ENCODE measurements around the gene WNT7B. TPM values are rescaled to one million over a fixed set of nuclear protein-coding genes. Genes with fewer than 3 reads are reported as not detected.

Gene WNT7B
- total and polyA plus RNA-seq, 3 donors from 2014 or later = 0.65 to 1.9 (median 1.3) TPM

DNA sequence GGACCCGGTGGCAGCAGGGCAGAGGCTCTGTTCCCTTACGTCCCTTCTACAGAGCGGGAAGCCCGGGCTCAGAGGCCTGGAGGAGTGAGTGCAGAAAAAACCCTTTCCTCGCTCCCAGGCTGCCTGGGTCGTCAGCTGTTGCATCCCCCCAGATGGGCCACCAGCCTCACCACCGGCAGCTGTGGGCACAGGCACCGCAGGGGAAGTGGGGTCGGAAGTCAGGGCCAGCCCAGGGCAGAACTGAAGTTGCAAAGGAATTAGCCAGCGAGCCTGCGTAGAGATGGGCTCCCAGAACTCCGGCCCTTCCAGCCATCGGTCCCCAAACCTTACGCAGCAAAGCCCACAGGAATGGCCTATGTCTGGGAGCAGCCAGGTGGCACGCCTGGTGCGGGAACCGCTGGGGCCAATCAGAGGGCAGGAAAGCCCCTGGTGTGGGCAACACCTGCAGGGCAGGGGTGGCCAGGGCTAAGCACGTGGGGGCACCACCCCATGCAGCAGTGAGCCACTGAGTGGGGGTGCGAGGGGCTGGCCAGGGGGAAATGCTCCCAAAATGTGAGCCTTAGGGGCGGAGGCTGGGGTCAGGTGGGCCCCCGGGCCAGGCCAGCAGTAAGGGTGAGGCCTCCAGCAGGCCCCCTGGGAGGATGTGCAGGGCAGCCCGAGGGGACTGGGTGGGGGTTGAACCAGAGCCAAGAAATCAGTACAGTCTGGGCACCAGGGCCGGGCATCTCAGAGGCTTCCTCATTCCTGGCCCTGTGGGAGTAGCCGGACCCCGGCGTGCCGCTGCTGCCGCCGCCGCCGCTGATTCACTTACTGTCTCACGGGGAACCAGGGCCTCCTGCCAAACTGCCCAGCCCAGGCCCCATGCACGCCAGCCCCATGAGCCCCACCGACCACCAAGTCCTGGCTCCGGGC lies 58.2 kb downstream of the WNT7B start:
- Histone ChIP-seq H3K27ac (no peak overlapping the region), H3K36me3 (ENCODE audit: low read depth, missing control alignments) (no peaks in the 10 kb centered on the region), H3K9me3 (no peaks in the 10 kb centered on the region), H3K4me3 (no peak overlapping the region), H3K27me3 (no peaks in the 10 kb centered on the region), H3K4me1 (peaks cover 3% of the 10 kb centered on the region)
- DNase-seq = peak; percentile 47
- intact Hi-C loops (cut with DNase I; ENCODE audit: low total_unique reads) = no loop called here
- WGBS, 2 donors = 76 to 82% methylated on average over 12 to 33 of the region's 35 CpGs
- no peak for TF ChIP-seq POLR2A (IDR thresholded peaks at IDR 0.05)
- TF ChIP-seq, protein P1, sequence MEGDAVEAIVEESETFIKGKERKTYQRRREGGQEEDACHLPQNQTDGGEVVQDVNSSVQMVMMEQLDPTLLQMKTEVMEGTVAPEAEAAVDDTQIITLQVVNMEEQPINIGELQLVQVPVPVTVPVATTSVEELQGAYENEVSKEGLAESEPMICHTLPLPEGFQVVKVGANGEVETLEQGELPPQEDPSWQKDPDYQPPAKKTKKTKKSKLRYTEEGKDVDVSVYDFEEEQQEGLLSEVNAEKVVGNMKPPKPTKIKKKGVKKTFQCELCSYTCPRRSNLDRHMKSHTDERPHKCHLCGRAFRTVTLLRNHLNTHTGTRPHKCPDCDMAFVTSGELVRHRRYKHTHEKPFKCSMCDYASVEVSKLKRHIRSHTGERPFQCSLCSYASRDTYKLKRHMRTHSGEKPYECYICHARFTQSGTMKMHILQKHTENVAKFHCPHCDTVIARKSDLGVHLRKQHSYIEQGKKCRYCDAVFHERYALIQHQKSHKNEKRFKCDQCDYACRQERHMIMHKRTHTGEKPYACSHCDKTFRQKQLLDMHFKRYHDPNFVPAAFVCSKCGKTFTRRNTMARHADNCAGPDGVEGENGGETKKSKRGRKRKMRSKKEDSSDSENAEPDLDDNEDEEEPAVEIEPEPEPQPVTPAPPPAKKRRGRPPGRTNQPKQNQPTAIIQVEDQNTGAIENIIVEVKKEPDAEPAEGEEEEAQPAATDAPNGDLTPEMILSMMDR (IDR thresholded peaks at IDR 0.05) = no peak

DNA sequence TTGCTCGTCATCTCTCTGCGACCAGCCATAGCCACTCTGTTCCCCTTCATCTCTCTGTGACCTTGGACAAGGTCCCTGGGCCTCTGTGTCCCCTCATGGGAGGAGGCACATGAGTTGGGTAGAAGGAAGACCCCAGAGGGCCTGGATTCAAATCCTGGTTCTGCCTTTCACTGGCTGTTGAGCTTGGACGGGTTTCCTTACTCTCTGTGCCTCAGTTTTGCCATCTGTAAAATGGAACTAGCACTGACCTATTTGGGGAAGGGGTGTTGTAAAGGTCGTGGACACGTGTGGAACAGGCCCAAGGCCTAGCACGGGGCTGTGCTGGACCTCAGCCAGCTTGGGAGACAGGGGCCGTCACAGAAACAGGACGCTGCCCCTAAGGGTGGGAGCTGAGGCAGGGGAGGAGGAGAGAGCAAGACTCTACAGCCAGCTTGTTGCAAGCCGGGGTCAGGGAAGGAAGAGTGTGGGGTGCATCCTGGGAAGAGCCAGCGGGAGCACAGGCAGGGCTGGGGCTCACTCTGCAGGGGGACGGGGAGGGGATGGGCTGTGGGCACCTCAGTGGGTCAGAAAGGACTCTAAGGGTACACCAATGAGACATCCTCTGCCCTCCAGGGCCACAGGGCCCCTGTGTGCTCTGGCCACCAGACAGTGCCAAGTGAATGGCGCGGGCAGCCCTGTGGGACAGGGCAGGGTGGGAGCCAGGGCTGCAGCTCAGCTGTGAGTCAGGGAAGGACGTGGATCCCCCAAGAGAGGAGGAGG lies 59.1 kb downstream of the WNT7B start:
- H3K4me1 ChIP-seq = peaks cover 3% of the 10 kb centered on the region
- no peak overlapping the region for H3K4me3 ChIP-seq
- 81 to 83% methylated on average over 12 to 14 of the region's 14 CpGs for WGBS, 2 donors
- no peak for TF ChIP-seq POLR2A (IDR thresholded peaks at IDR 0.05)
- TF ChIP-seq, protein P1 (IDR thresholded peaks at IDR 0.05) = no peak
- intact Hi-C loops (cut with DNase I; ENCODE audit: low total_unique reads) = no loop called here
- no peaks in the 10 kb centered on the region for H3K9me3 ChIP-seq
- no peak overlapping the region for H3K27ac ChIP-seq
- H3K27me3 ChIP-seq = no peaks in the 10 kb centered on the region
- H3K36me3 ChIP-seq (ENCODE audit: low read depth, missing control alignments) = no peaks in the 10 kb centered on the region
- DNase-seq = no peak

DNA sequence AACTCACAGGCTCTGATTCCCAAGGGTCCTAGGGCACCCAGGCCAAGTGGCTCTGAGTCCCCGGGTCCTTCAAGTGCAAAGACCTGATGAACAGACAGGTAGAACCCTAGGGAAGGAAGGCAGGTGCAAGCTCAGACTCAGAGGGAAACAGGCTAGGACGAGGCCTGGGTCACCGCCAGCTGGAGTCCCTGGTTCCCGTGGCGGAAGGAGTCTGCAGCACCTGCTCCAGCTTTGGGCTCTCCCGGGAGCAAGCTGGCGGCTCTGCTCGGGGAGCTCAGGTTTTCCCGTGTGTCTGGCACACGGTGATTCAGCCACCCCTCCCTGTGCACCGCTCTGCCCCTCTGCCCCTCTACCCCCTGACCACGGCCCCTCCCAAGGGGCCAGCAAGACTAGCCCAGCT lies 59.8 kb downstream of the WNT7B start:
- no peaks in the 10 kb centered on the region for H3K36me3 ChIP-seq (ENCODE audit: low read depth, missing control alignments)
- no peak overlapping the region for H3K27ac ChIP-seq
- intact Hi-C loops (cut with DNase I; ENCODE audit: low total_unique reads) = no loop called here
- H3K27me3 ChIP-seq = no peaks in the 10 kb centered on the region
- WGBS, 2 donors = 74 to 78% methylated on average over 4 to 12 of the region's 12 CpGs
- H3K4me1 ChIP-seq = peaks cover 3% of the 10 kb centered on the region
- no peak overlapping the region for H3K4me3 ChIP-seq
- no peak for TF ChIP-seq POLR2A (IDR thresholded peaks at IDR 0.05)
- TF ChIP-seq, protein P1 (IDR thresholded peaks at IDR 0.05) = no peak
- DNase-seq = no peak
- no peaks in the 10 kb centered on the region for H3K9me3 ChIP-seq

DNA sequence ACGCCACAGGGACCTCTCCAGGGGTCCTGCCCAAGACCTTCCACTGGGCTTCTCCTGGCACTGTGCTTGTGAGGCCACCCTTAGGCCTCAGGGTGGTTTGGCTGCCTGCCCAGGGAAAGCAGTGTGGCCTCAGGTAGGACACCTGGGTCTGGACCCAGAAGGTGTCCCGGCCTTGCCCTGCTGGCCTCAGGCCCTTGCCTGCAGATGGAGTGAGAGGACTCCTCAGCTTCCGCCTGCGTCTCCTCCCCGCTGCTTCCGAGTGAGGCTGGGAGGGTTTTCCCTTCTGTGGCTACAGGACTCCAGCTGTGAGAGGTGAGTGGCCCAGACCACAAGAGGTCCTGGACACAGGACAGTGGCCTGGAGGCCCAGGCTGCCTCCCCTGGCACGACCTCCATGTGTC lies 60.4 kb downstream of the WNT7B start:
- 60 to 90% methylated on average over 1 to 7 of the region's 7 CpGs for WGBS, 2 donors
- no peak for DNase-seq
- Histone ChIP-seq H3K4me3 (no peak overlapping the region), H3K4me1 (peaks cover 3% of the 10 kb centered on the region), H3K27me3 (no peaks in the 10 kb centered on the region), H3K36me3 (ENCODE audit: low read depth, missing control alignments) (no peaks in the 10 kb centered on the region), H3K9me3 (no peaks in the 10 kb centered on the region), H3K27ac (no peak overlapping the region)
- intact Hi-C loops (cut with DNase I; ENCODE audit: low total_unique reads) = no loop called here
- TF ChIP-seq POLR2A (IDR thresholded peaks at IDR 0.05) = no peak
- TF ChIP-seq, protein P1 (IDR thresholded peaks at IDR 0.05) = no peak

Data from testis (tissue), 3 donors.